ENCODE results near the gene NUP205. TPM values are rescaled to one million over a fixed set of nuclear protein-coding genes. Genes with fewer than 3 reads are reported as not detected.
A peak's percentile ranks its signal among the peaks of the same experiment; 100 is the strongest.
"Not testable (repeated sequence)": the region's sequence is repeated elsewhere in the genome, so short reads cannot be mapped to it uniquely, and the experiment has no call there.

Gene NUP205
- total RNA-seq, 6 donors from 2014 or later, result 27.4 to 41.9 (median 33.1) TPM

DNA sequence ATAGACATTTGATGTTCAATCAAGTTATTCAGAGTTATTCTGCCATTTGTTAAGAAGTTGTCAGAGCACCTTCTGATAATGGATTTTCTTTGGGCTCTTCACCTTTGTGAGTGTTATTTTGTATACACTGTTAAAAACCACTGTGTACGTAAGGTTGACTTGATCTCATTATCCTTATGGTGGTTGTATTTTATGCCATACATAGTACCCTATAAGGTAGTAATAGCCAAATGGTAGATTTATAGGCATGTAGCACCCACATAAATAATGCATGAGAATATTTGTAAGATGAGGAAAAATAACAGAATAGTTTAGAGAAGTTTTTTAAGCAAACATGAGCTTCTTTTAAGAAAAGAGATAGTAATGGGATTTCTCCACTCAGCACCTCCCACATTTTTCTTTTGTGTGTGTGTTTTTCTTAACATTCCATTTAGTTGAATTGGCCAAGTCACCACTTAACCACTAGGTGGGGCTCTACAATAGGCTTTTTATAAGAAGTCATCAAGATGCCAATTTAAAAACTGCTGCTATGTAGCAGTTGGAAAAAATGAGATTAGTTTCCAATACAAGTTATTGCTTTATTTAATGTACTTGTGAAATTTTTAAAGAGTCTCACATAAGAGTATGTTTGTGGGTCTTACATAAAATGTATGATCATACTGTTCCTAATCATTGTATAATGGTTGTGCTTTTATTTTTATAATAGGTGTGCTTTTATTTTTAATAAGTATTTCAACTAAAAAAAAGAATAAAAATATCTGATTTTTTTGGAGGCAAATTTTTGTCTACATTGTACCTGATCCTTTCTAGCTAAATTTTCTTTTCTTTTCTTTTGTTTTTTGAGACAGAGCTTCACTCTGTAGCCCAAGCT, 63.5 kb downstream of the NUP205 start:
- H3K36me3 ChIP-seq, result peaks cover 16 to 88% (median 48%) of the 10 kb centered on the region in 4 donors
- H3K9me3 ChIP-seq, result no peaks in the 10 kb centered on the region
- H3K27me3 ChIP-seq, result no peaks in the 10 kb centered on the region
- TF ChIP-seq POLR2A (IDR thresholded peaks at IDR 0.05), result no peak
- TF ChIP-seq, protein P1, sequence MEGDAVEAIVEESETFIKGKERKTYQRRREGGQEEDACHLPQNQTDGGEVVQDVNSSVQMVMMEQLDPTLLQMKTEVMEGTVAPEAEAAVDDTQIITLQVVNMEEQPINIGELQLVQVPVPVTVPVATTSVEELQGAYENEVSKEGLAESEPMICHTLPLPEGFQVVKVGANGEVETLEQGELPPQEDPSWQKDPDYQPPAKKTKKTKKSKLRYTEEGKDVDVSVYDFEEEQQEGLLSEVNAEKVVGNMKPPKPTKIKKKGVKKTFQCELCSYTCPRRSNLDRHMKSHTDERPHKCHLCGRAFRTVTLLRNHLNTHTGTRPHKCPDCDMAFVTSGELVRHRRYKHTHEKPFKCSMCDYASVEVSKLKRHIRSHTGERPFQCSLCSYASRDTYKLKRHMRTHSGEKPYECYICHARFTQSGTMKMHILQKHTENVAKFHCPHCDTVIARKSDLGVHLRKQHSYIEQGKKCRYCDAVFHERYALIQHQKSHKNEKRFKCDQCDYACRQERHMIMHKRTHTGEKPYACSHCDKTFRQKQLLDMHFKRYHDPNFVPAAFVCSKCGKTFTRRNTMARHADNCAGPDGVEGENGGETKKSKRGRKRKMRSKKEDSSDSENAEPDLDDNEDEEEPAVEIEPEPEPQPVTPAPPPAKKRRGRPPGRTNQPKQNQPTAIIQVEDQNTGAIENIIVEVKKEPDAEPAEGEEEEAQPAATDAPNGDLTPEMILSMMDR (IDR thresholded peaks at IDR 0.05), result peak; percentile 44 to 73 (median 65)
- no peak for TF ChIP-seq EP300 (IDR thresholded peaks at IDR 0.05)
- WGBS, 2 donors, result 64 to 73% methylated on average over 1 of the region's 1 CpG
- DNase-seq (no peak), ATAC-seq (ENCODE audit: low FRiP score in 2 of 2) (peak in 1 of 2 donors; percentile 78)
- H3K4me3 ChIP-seq, result no peak overlapping the region
- peaks cover 0 to 8% (median 0%) of the 10 kb centered on the region in 4 donors for H3K4me1 ChIP-seq
- no peak overlapping the region for H3K27ac ChIP-seq

DNA sequence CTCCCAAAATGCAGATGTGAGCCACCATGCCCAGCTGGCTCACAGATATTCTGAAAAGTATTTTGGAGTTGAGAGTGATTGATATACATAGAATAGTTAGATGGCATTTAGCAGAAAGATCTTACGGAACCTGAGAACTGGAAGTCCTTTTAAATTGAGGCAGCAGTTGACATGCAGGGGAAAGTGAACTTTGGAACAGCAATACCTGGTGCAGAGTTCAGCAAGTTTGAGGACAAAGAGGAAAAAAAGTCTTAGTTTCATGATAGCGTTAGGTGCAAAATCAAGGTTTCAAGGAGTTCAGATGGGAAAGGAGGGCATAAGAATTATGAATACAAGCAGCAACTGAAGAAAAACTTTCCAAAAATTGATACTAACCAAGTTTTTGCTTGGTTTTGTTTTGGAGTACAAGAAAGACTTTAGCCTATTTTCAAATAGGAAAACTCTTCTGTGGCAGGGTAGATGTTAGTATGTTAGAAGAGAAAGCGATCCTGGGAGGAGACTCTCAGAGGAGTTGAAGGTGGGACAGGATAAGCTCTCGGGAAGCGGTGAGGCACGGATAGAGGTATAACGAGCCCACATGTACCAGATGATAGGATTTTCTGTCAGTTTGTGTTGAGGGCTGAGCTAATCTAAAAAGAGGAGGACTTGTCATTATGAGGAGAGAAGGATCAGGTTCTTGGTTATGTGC, 76.6 kb downstream of the NUP205 start:
- peaks cover 0 to 79% (median 13%) of the 10 kb centered on the region in 4 donors for H3K36me3 ChIP-seq

DNA sequence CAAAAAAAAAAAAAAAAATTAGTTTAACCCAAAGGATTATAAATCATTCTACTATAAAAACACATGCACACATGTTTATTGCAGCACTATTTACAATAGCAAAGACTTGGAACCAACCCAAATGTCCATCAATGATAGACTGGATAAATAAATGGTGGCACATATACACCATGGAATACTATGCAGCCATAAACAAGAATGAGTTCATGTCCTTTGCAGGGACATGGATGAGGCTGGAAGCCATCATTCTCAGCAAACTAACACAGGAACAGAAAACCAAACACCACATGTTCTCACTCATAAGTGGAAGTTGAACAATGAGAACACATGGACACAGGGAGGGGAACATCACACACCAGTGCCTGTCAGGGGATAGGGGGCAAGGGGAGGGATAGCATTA, 82.0 kb downstream of the NUP205 start:
- not testable (repeated sequence) for H3K27ac ChIP-seq; DNase-seq; H3K9me3 ChIP-seq; ATAC-seq (ENCODE audit: low FRiP score in 2 of 2); H3K4me3 ChIP-seq; H3K4me1 ChIP-seq; H3K27me3 ChIP-seq
- H3K36me3 ChIP-seq, result peaks cover 0 to 79% (median 20%) of the 10 kb centered on the region in 4 donors

More for the DNA sequence above, 76.6 kb downstream of the NUP205 start:
- H3K9me3 ChIP-seq, result no peaks in the 10 kb centered on the region
- no peaks in the 10 kb centered on the region for H3K4me1 ChIP-seq
- no peaks in the 10 kb centered on the region for H3K27me3 ChIP-seq
- TF ChIP-seq, protein P1 (IDR thresholded peaks at IDR 0.05), result no peak
- no peak for TF ChIP-seq POLR2A (IDR thresholded peaks at IDR 0.05)
- no peak for TF ChIP-seq POLR2AphosphoS5 (IDR thresholded peaks at IDR 0.05)
- TF ChIP-seq EP300 (IDR thresholded peaks at IDR 0.05), result no peak
- 96% methylated on average over 7 of the region's 7 CpGs for WGBS, 2 donors
- DNase-seq (no peak), ATAC-seq (ENCODE audit: low FRiP score in 2 of 2) (no peak)
- H3K27ac ChIP-seq, result no peak overlapping the region
- H3K4me3 ChIP-seq, result no peak overlapping the region

DNA sequence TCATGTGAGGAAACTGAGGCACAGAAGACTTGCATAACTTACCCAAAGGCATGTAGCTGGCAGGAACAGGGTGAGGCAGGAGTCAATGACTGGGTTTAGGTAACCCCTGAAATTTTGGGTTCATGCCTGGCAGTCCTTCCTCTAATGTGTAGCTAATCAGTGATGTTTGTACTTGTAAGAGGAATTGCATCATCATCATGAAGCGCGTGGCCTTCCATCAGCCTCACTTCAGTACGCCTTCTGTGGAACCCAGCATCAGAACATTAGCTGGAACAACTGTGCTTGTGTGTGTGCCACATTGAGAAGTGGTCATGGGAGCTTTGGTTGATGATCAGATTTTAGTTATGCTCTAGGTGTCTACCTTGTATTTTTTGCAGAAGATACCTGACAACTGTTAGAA, 86.4 kb downstream of the NUP205 start:
- no peaks in the 10 kb centered on the region for H3K27me3 ChIP-seq
- H3K36me3 ChIP-seq, result peaks cover 0 to 67% (median 14%) of the 10 kb centered on the region in 4 donors
- H3K4me3 ChIP-seq, result no peak overlapping the region
- no peaks in the 10 kb centered on the region for H3K9me3 ChIP-seq
- H3K27ac ChIP-seq, result no peak overlapping the region
- peaks cover 0 to 3% (median 0%) of the 10 kb centered on the region in 4 donors for H3K4me1 ChIP-seq
- ATAC-seq (ENCODE audit: low FRiP score in 2 of 2) (no peak), DNase-seq (peak in 1 of 2 donors; percentile 29)
- 69 to 92% methylated on average over 3 of the region's 3 CpGs for WGBS, 2 donors
- TF ChIP-seq, protein P1 (IDR thresholded peaks at IDR 0.05), result no peak
- no peak for TF ChIP-seq POLR2AphosphoS5 (IDR thresholded peaks at IDR 0.05)
- no peak for TF ChIP-seq EP300 (IDR thresholded peaks at IDR 0.05)
- no peak for TF ChIP-seq POLR2A (IDR thresholded peaks at IDR 0.05)

DNA sequence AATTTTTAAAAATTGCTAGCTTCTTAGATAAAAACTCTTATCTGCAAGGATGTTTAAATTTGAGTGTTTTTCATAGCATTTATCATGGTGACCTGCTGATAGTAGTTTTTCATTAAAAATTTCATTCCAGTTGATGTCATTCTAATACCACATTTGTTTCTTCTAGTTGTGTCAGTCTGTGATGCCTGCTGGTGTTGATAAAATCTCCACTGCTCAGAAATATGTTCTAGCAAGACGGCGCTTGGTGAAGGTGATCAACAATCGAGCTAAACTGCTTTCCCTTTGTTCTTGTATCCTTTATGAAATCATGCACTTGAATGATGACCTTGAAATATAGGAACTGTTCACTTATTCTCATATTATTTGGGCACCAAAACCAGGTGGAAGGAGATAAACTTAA, 87.0 kb downstream of the NUP205 start:
- TF ChIP-seq POLR2A (IDR thresholded peaks at IDR 0.05), result no peak
- TF ChIP-seq, protein P1 (IDR thresholded peaks at IDR 0.05), result no peak
- no peak for TF ChIP-seq EP300 (IDR thresholded peaks at IDR 0.05)

More for the DNA sequence above, 87.0 kb downstream of the NUP205 start:
- 82 to 84% methylated on average over 3 of the region's 3 CpGs for WGBS, 2 donors
- no peak overlapping the region for H3K27ac ChIP-seq
- peaks cover 0 to 62% (median 11%) of the 10 kb centered on the region in 4 donors for H3K36me3 ChIP-seq
- no peak overlapping the region for H3K4me3 ChIP-seq
- ATAC-seq (ENCODE audit: low FRiP score in 2 of 2), result no peak
- no peak for DNase-seq
- no peaks in the 10 kb centered on the region for H3K9me3 ChIP-seq
- H3K27me3 ChIP-seq, result no peaks in the 10 kb centered on the region
- H3K4me1 ChIP-seq, result peaks cover 0 to 3% (median 0%) of the 10 kb centered on the region in 4 donors
